ENCODE measurements around the gene DPP3.

- TF ChIP-seq CTCF (IDR thresholded peaks at IDR 0.05) (no peak), POLR2A (IDR thresholded peaks at IDR 0.05) (no peak)
These were observed 22.4 kb upstream of the DPP3 start for GRCh38 chr11:66457826-66458225.
